H1 (cell line): ENCODE results near the gene MPZL3. TPM values are rescaled to one million over a fixed set of nuclear protein-coding genes. Genes with fewer than 3 reads are reported as not detected.

Source experiments
- CTCF ChIA-PET: fragments of 300-600 bp; sonication (Branson Sonifier 250); formaldehyde crosslinking; loops from one replicate; lab custom pipeline; 2021; ENCODE audit not compliant: partially characterized antibody; lab: Charles Lee
- POLR2A ChIA-PET: fragments of 300-600 bp; sonication (Branson Sonifier 250); formaldehyde crosslinking; loops from one replicate; lab custom pipeline; 2021; ENCODE audit warnings: inconsistent platforms; ENCODE audit not compliant: partially characterized antibody; lab: Charles Lee
- DNase-seq, 2 experiments: peaks; one replicate each; pipeline versions ENCODE4 v3.0.0 to v3.0.0-alpha.2; 2010 to 2022; ENCODE audit warnings: low spot score in 2 of 2, low read depth in 1 of 2, mixed read lengths in 1 of 2
- FAIRE-seq: peaks from 2 replicates; lab custom pipeline; 2011; peaks lifted over from hg19 to GRCh38; lab: Jason Lieb, UNC
- H2AFZ ChIP-seq: 2 replicates; pipeline ENCODE4 v1.8.1; 2012; ENCODE audit warnings: low read length, inconsistent platforms
- H2AK5ac ChIP-seq: 2 replicates; pipeline ENCODE4 v1.6.1; 2013; ENCODE audit warnings: low read depth, low read length
- H2BK120ac ChIP-seq: replicated peaks from 2 replicates; pipeline ENCODE3; 2013; ENCODE audit warnings: low read depth, low read length, inconsistent platforms
- H2BK12ac ChIP-seq: 2 replicates; pipeline ENCODE4 v1.6.1; 2013; ENCODE audit warnings: low read depth, low read length
- H2BK15ac ChIP-seq: 2 replicates; pipeline ENCODE4 v1.6.1; 2013; ENCODE audit warnings: low read length
- H2BK20ac ChIP-seq: 2 replicates; pipeline ENCODE4 v1.6.1; 2013; ENCODE audit warnings: low read length
- H2BK5ac ChIP-seq: 2 replicates; pipeline ENCODE4 v1.6.1; 2013; ENCODE audit warnings: low read depth, low read length
- H3K14ac ChIP-seq: 2 replicates; pipeline ENCODE4 v1.6.1; 2013; ENCODE audit warnings: inconsistent platforms; ENCODE audit not compliant: insufficient read length
- H3K18ac ChIP-seq: 2 replicates; pipeline ENCODE4 v1.6.1; 2013; ENCODE audit warnings: low read length; ENCODE audit errors: extremely low read depth
- H3K23ac ChIP-seq: 2 replicates; pipeline ENCODE4 v1.6.1; 2013; ENCODE audit warnings: inconsistent platforms; ENCODE audit not compliant: insufficient read length
- H3K23me2 ChIP-seq: 2 replicates; pipeline ENCODE4 v1.6.1; 2013; ENCODE audit warnings: low read depth, low read length
- H3K27ac ChIP-seq: 2 replicates; pipeline ENCODE4 v1.6.1; 2011; ENCODE audit warnings: low read depth, low read length, inconsistent platforms
- H3K27me3 ChIP-seq, 4 experiments: replicated peaks in 1 of 4; 1 replicate in 1 of 4; 2 replicates in 3 of 4; pipeline versions ENCODE4 v1.6.1 to v1.8.1; 2011 to 2013; ENCODE audit warnings: low read length in 3 of 4, mild to moderate bottlenecking in 3 of 4, inconsistent platforms in 2 of 4, mixed read lengths in 2 of 4, moderate library complexity in 1 of 4; ENCODE audit not compliant: control insufficient read depth in 3 of 4, insufficient read depth in 3 of 4; ENCODE audit errors: extremely low read depth in 1 of 4
- H3K36me3 ChIP-seq, 4 experiments: 2 replicates each; pipeline versions ENCODE4 v1.6.1 to v1.8.1; 2011 to 2013; ENCODE audit warnings: mild to moderate bottlenecking in 4 of 4, low read length in 3 of 4, moderate library complexity in 2 of 4, control low read depth in 1 of 4, inconsistent platforms in 1 of 4; ENCODE audit not compliant: insufficient read depth in 4 of 4, control insufficient read depth in 2 of 4
- H3K4ac ChIP-seq: replicated peaks from 2 replicates; pipeline ENCODE3; 2013; ENCODE audit warnings: low read length, low read depth, mixed read lengths, inconsistent platforms; ENCODE audit not compliant: insufficient read length
- H3K4me1 ChIP-seq, 4 experiments: replicated peaks in 1 of 4; 1 replicate in 1 of 4; 2 replicates in 3 of 4; pipeline versions ENCODE4 v1.6.1 to v1.8.1; 2011 to 2013; ENCODE audit warnings: low read length in 3 of 4, inconsistent platforms in 2 of 4, mixed read lengths in 1 of 4; ENCODE audit not compliant: insufficient read depth in 4 of 4, control insufficient read depth in 3 of 4
- H3K4me2 ChIP-seq, 2 experiments: 2 replicates each; pipeline versions ENCODE4 v1.6.1 to v1.8.1; 2011 to 2013; ENCODE audit warnings: low read depth in 2 of 2, low read length in 2 of 2, control low read depth in 1 of 2, inconsistent platforms in 1 of 2, mild to moderate bottlenecking in 1 of 2; ENCODE audit not compliant: insufficient read depth in 1 of 2
- H3K4me3 ChIP-seq, 4 experiments: fragments of 200-600, 300-600 bp in 1 of 4; sonication (generic), shearing (Covaris generic), sonication (Bioruptor Twin) in 1 of 4; 2 replicates each; pipeline versions ENCODE4 v1.5.1 to v1.8.1; 2011 to 2016; ENCODE audit warnings: low read length in 4 of 4, low read depth in 3 of 4, control low read depth in 2 of 4, inconsistent platforms in 2 of 4, mild to moderate bottlenecking in 2 of 4, mixed read lengths in 1 of 4, moderate library complexity in 1 of 4; ENCODE audit not compliant: insufficient read depth in 2 of 4; ENCODE audit errors: extremely low read depth in 1 of 4
- H3K56ac ChIP-seq: replicated peaks from 2 replicates; pipeline ENCODE3; 2013; ENCODE audit warnings: low read depth, mild to moderate bottlenecking, mixed read lengths, low read length, inconsistent platforms; ENCODE audit not compliant: insufficient read length
- H3K79me1 ChIP-seq: 2 replicates; pipeline ENCODE4 v1.6.1; 2013; ENCODE audit warnings: low read depth, low read length, control low read depth
- H3K79me2 ChIP-seq, 2 experiments: 2 replicates each; pipeline versions ENCODE4 v1.6.1 to v1.8.1; 2012 to 2013; ENCODE audit warnings: low read length in 2 of 2, mild to moderate bottlenecking in 2 of 2, inconsistent platforms in 1 of 2; ENCODE audit not compliant: insufficient read depth in 2 of 2, control insufficient read depth in 1 of 2
- H3K9ac ChIP-seq, 4 experiments: replicated peaks in 1 of 4; 1 replicate in 1 of 4; 2 replicates in 3 of 4; pipeline versions ENCODE4 v1.6.1 to v1.8.1; 2011 to 2013; ENCODE audit warnings: low read depth in 3 of 4, low read length in 3 of 4, control low read depth in 2 of 4, mild to moderate bottlenecking in 2 of 4, moderate library complexity in 2 of 4, inconsistent platforms in 1 of 4; ENCODE audit errors: extremely low read depth in 1 of 4
- H3K9me3 ChIP-seq, 2 experiments: 2 replicates each; pipeline versions ENCODE4 v1.6.1 to v1.8.1; 2012 to 2013; ENCODE audit warnings: mild to moderate bottlenecking in 2 of 2, moderate library complexity in 2 of 2, control low read depth in 1 of 2, inconsistent platforms in 1 of 2, low read depth in 1 of 2, low read length in 1 of 2, mixed read lengths in 1 of 2; ENCODE audit not compliant: insufficient read depth in 2 of 2
- H4K20me1 ChIP-seq, 2 experiments: replicated peaks in 1 of 2; 2 replicates each; pipeline versions ENCODE3 to v1.8.1; 2011 to 2013; ENCODE audit warnings: inconsistent platforms in 2 of 2, low read length in 2 of 2, mild to moderate bottlenecking in 1 of 2; ENCODE audit not compliant: insufficient read depth in 2 of 2, control insufficient read depth in 1 of 2
- H4K5ac ChIP-seq: 2 replicates; pipeline ENCODE4 v1.6.1; 2013; ENCODE audit warnings: low read length, low read depth, mixed read lengths, inconsistent platforms; ENCODE audit not compliant: insufficient read length
- H4K8ac ChIP-seq: 2 replicates; pipeline ENCODE4 v1.8.0; 2013; ENCODE audit warnings: mild to moderate bottlenecking, moderate library complexity, low read length, inconsistent platforms; ENCODE audit not compliant: insufficient read depth; ENCODE audit errors: extremely low read depth
- H4K91ac ChIP-seq: replicated peaks from 2 replicates; pipeline ENCODE3; 2013; ENCODE audit warnings: low read length, mixed read lengths, inconsistent platforms; ENCODE audit not compliant: insufficient read length
- JUN ChIP-seq: IDR thresholded peaks from 2 replicates; pipeline ENCODE4 v1.6.1; 2011; ENCODE audit warnings: low read depth, mild to moderate bottlenecking, improper control_type of control experiment, low read length
- NANOG ChIP-seq: IDR thresholded peaks from 2 replicates; pipeline ENCODE4 v1.6.1; 2011; ENCODE audit warnings: low read length, low read depth, mild to moderate bottlenecking, inconsistent platforms; ENCODE audit not compliant: insufficient read depth, poor library complexity, severe bottlenecking
- RXRA ChIP-seq: IDR thresholded peaks from 2 replicates; pipeline ENCODE4 v1.6.1; 2011; ENCODE audit warnings: low read depth, mild to moderate bottlenecking, low read length, moderate library complexity; ENCODE audit not compliant: insufficient read depth
- SIX5 ChIP-seq: IDR thresholded peaks from 2 replicates; pipeline ENCODE4 v1.6.1; 2011; ENCODE audit warnings: mild to moderate bottlenecking, low read depth, low read length
- WGBS, 2 experiments: shearing (Covaris generic) in 1 of 2; methylation state at CpG; one replicate each; pipeline versions ENCODE4 v1.1.6 to v1.1.7; 2013 to 2015; ENCODE audit warnings: low lambda C conversion rate in 2 of 2, mixed read lengths in 2 of 2, inconsistent platforms in 1 of 2, low coverage in 1 of 2, missing lambda C conversion rate in 1 of 2; ENCODE audit not compliant: insufficient replicate concordance in 2 of 2, insufficient coverage in 1 of 2, insufficient read length in 1 of 2; ENCODE audit errors: extremely low coverage in 1 of 2, missing lambda C conversion rate in 1 of 2; 5-methylcytosine and 5-hydroxymethylcytosine counted together
- polyA plus RNA-seq, 7 experiments: library from polyadenylated mRNA; depleted of rRNA in 3 of 7; stranded (reverse) in 5 of 7; unstranded in 2 of 7; fragments of >200 nt in 5 of 7; fragments of 200-250 nt in 2 of 7; gene quantifications; 1 replicate in 5 of 7; 2 replicates in 1 of 7; 4 replicates in 1 of 7; pipeline versions ENCODE4 v1.2.1 to v1.2.3, GENCODE V29; 2011 to 2013; ENCODE audit warnings: missing spikeins in 2 of 7, mixed read lengths in 2 of 7
- total RNA-seq: library from RNA; stranded (reverse); fragmentation: NEBNext Ultra II Directional; extraction: Animal tissue kit (Norgen Biotek cat#: 25700); gene quantifications from 2 replicates; pipeline ENCODE4 v1.2.1, GENCODE V29; 2021

Gene MPZL3
- total and polyA plus RNA-seq, 2 of the 8 experiments (the other 6 are each of a cell fraction or from before 2014, with no cell fraction given) = 1.1 to 3.9 TPM

GRCh38 chr11:118263112-118263511 lies 10.9 kb upstream of the MPZL3 start:
- peaks cover 1 to 42% (median 30%) of the 10 kb centered on the region in 4 experiments for H3K27me3 ChIP-seq
- H3K4ac ChIP-seq = no peak overlapping the region
- no peak overlapping the region for H3K27ac ChIP-seq
- H2BK5ac ChIP-seq = no peak overlapping the region
- no peak overlapping the region for H4K91ac ChIP-seq
- no peak overlapping the region for H3K14ac ChIP-seq
- CTCF ChIA-PET = interaction anchor here (0.7 to 2.0 kb wide), 4 partner anchors 11 to 64 kb away, joined by 3 to 7 read pairs (median 5); partner anchors contain the start of gene MPZL3
- TF ChIP-seq SIX5 (no peak), JUN (no peak), RXRA (no peak), NANOG (no peak)
- TF ChIP-seq, all 59 proteins: peak for 0
- Histone ChIP-seq H4K8ac (no peak overlapping the region), H3K9me3 (no peaks in the 10 kb centered on the region), H3K4me2 (peak overlapping the region; percentile 75 to 95; a peak in 1 of 4 replicates), H3K79me2 (no peaks in the 10 kb centered on the region), H2BK120ac (no peak overlapping the region), H4K20me1 (no peaks in the 10 kb centered on the region), H2AFZ (no peak overlapping the region), H2BK15ac (no peak overlapping the region), H3K9ac (no peak overlapping the region), H2BK12ac (no peak overlapping the region), H3K79me1 (no peaks in the 10 kb centered on the region), H4K5ac (no peak overlapping the region), H3K23ac (no peak overlapping the region), H3K23me2 (peaks cover 5% of the 10 kb centered on the region; the same call in 1 of the 2 replicates), H2AK5ac (no peak overlapping the region), H3K56ac (no peak overlapping the region), H2BK20ac (no peak overlapping the region), H3K4me3 (peak overlapping the region in 2 of 4 experiments; percentile 28 to 59; a peak in 2 of 8 replicates), H3K36me3 (no peaks in the 10 kb centered on the region), H3K18ac (no peak overlapping the region), H3K4me1 (peaks cover 3 to 11% (median 4%) of the 10 kb centered on the region in 4 experiments; a peak in 4 of 7 replicates)
- 92% methylated on average over 4 of the region's 4 CpGs; no CpG with 5 or more reads in 1 of the 2 experiments for WGBS, 2 experiments
- FAIRE-seq (no peak), DNase-seq (no peak)
- POLR2A ChIA-PET = interaction anchor here (2.0 kb wide), 1 partner anchor 13 kb away, joined by 6 read pairs; no protein-coding TSS in a partner anchor
